AG09319 (cell line): Measurements from ENCODE around the gene KIF24.
"Not testable (repeated sequence)": the region's sequence is repeated elsewhere in the genome, so short reads cannot be mapped to it uniquely, and the experiment has no call there.

Experiments used
- DNase-seq: peaks from one replicate; pipeline ENCODE4 v3.0.0-alpha.2; 2010; ENCODE audit warnings: low read depth; ENCODE audit errors: extremely low read depth
- TF ChIP-seq, protein P1 (sequence below): IDR thresholded peaks from 2 replicates; pipeline ENCODE4 v1.5.1; 2011; ENCODE audit warnings: low read depth, mild to moderate bottlenecking, inconsistent platforms, low read length, moderate library complexity

Gene KIF24

DNA sequence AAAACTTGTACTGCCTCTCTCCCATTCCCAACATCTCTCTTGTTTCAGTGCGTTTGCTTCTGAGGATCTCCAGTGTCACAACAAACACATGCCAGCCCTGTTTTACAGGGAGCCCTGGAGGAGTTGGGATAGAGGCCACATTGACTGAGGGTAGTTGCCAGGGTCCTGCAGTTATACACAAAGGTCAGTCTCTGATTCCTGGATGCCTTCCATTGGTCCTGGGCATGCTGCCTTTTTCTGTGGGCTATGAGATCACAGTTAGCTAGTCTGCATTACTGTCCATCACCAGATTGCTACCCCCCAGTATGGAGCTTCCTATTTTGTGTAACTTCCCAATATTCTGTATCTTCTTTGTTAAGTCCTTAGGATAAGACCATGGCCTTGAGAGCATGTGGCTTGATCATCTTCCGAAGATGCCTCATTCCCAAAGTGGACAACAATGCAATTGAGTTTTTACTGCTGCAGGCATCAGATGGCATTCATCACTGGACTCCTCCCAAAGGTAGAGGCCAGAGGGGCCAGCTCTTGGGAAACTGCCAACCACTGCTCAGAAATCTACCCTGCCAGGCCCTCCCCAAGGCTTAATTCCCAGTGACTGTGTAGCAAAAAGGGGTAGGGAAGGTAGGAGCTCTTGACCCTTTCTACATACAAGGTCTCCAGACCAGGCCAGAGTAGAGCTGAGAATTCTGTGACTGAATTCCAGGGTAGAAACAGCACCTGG, 9.8 kb upstream of the KIF24 start:
- no peak for DNase-seq
- TF ChIP-seq, protein P1, sequence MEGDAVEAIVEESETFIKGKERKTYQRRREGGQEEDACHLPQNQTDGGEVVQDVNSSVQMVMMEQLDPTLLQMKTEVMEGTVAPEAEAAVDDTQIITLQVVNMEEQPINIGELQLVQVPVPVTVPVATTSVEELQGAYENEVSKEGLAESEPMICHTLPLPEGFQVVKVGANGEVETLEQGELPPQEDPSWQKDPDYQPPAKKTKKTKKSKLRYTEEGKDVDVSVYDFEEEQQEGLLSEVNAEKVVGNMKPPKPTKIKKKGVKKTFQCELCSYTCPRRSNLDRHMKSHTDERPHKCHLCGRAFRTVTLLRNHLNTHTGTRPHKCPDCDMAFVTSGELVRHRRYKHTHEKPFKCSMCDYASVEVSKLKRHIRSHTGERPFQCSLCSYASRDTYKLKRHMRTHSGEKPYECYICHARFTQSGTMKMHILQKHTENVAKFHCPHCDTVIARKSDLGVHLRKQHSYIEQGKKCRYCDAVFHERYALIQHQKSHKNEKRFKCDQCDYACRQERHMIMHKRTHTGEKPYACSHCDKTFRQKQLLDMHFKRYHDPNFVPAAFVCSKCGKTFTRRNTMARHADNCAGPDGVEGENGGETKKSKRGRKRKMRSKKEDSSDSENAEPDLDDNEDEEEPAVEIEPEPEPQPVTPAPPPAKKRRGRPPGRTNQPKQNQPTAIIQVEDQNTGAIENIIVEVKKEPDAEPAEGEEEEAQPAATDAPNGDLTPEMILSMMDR, result no peak

DNA sequence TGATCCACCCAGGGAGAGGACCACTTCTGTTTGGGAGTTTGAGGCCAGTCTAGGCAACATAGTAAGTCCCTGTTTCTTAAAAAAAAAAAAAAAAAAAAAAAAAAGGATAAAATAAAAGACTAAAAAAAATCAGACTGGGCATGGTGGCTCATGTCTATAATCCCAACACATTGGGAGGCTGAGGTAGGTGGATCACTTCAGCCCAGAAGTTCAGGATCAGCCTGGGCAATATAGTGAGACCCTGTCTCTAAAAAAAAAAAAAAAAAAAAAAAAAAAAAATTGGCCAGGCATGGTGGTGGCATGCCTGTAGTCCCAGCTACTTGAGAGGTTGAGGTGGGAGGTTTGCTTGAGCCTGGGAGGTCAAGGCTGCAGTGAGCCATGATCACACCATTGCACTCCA, 9.0 kb upstream of the KIF24 start:
- DNase-seq, result not testable (repeated sequence)

DNA sequence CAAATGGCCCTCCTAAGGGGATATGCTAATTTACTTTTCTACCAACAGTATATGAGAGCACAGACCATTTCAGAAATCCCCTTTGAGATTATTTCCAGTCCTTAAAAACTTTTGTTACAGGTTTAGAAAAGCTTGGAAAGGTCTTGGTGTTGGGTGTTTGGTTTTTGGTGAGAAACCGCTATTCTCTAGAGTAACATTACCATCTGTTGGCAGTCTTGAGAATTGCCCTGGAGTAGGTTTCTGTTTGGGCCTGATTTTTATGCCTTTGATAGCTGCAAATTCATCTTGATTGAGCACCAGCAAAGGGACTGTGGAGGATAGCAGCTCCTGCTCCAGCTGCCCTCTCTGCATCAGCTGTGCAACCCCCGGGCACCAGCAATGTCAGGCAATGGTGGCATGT, 8.3 kb upstream of the KIF24 start:
- DNase-seq, result no peak
- TF ChIP-seq, protein P1, result peak; percentile 26

DNA sequence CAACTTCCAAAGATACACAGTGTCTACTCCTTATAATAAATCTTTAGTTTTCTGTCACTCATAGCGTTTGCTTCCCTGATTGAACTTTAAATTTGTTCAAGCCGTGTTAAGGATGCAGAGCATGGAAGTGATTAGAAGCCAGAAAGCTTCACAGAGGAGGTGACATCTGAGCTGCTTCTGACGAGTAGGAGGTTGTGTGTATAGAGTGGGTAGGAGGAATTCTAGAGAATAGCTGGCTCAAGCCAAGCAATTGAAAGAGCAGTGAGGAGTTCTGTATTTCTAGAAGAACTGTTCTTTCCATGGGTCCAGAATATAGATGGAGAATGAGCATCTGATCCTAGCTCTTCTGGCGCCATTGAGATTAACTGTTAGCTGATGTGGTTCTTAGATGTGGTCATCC, 6.3 kb upstream of the KIF24 start:
- DNase-seq, result no peak
- TF ChIP-seq, protein P1, result no peak

DNA sequence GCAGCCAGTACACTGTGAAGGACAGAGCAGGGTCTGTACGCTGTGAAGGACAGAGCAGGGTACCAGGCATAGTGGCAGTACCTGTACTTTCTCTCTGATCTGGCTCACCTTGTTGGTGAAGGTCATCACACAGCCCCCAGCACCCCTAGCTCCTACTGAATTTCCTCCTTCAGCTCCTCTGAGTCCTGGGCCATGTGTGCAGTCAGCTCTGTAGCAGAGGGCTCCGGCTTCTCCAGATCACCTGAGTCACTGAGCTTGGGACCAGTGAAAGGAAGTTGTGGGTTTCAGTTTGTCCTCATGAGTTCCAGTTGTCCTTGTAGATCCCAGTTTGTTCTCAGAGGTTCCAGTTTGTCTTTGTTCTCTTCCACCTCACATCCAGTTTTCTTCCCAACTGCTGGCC, 5.8 kb upstream of the KIF24 start:
- no peak for DNase-seq
- TF ChIP-seq, protein P1, result no peak

DNA sequence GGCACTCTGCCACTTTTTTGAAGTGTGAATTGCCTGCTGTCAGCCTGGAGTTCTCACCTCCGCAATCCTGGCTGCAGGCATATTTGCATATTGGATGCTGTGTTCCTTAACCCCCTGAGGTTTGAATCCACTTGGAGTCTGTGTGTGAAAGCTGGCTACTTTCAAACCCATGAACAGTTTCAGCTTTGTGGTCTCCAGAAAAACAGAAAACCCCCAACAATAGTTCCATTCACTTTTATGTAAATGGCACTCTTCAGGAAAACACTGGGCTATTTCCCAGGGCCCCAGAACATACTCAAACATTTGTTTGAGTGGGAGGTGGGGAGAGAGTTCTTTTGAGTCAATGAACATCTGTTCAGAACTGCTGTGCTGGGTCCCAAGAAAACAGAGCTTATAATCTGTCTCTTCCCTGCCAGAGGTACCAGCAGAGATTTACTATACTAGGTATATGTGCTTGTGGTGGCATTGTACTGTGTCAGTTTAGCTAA, 5.3 kb upstream of the KIF24 start:
- TF ChIP-seq, protein P1, result no peak
- DNase-seq, result no peak

DNA sequence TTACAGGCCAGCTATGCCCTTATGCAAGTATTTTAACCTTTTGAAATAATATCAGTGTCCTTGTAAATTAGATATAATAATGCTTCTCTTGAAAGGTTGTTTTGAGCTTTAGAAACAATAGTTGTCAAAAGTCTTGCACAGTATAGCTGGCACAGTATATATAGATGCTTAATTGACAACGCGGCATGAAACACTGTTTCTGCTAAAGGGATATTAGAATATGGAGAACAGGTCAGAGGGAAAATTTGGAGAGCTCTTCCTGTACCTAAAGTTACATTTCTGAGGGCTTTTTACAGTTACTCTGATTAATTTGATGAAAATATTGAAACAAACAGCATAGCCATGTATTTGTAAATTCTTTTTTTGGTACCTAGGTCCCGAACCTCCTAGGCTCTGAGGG, 4.8 kb upstream of the KIF24 start:
- TF ChIP-seq, protein P1, result no peak
- no peak for DNase-seq
